Trophoblast cell (in vitro differentiated cells and primary cell): ENCODE results near the gene RPN2.

Source experiments
- DNase-seq, 2 donors: peaks; one replicate each; pipeline ENCODE4 v3.0.0-alpha.2; 2016
- H2AFZ ChIP-seq: 2 replicates; pipeline ENCODE4 v1.6.1; 2013; ENCODE audit warnings: low read length, moderate library complexity, mild to moderate bottlenecking; ENCODE audit not compliant: insufficient read depth, poor library complexity
- H2AK5ac ChIP-seq: 2 replicates; pipeline ENCODE4 v1.6.1; 2013; ENCODE audit warnings: mild to moderate bottlenecking, low read length
- H2BK120ac ChIP-seq: 2 replicates; pipeline ENCODE4 v1.6.1; 2013; ENCODE audit warnings: low read length, mild to moderate bottlenecking, moderate library complexity; ENCODE audit not compliant: insufficient read depth, poor library complexity
- H2BK12ac ChIP-seq: 2 replicates; pipeline ENCODE4 v1.6.1; 2013; ENCODE audit warnings: mild to moderate bottlenecking, low read length, moderate library complexity
- H2BK5ac ChIP-seq: 2 replicates; pipeline ENCODE4 v1.6.1; 2013; ENCODE audit warnings: low read length, low read depth, moderate library complexity, mild to moderate bottlenecking; ENCODE audit not compliant: poor library complexity
- H3K14ac ChIP-seq: 2 replicates; pipeline ENCODE4 v1.6.1; 2013; ENCODE audit warnings: mild to moderate bottlenecking, low read length
- H3K18ac ChIP-seq: 2 replicates; pipeline ENCODE4 v1.6.1; 2013; ENCODE audit warnings: mild to moderate bottlenecking, low read length
- H3K23ac ChIP-seq: 2 replicates; pipeline ENCODE4 v1.6.1; 2013; ENCODE audit warnings: low read length
- H3K27ac ChIP-seq: 2 replicates; pipeline ENCODE4 v1.5.1; 2013; ENCODE audit warnings: low read depth, mild to moderate bottlenecking, inconsistent platforms, low read length, moderate library complexity
- H3K27me3 ChIP-seq: 2 replicates; pipeline ENCODE4 v1.6.1; 2013; ENCODE audit warnings: inconsistent platforms, mild to moderate bottlenecking, low read length, moderate library complexity; ENCODE audit not compliant: insufficient read depth
- H3K36me3 ChIP-seq, 2 experiments: 1 replicate in 1 of 2; 2 replicates in 1 of 2; pipeline ENCODE4 v1.6.1; 2013; ENCODE audit warnings: low read length in 2 of 2, mild to moderate bottlenecking in 2 of 2, moderate library complexity in 1 of 2; ENCODE audit not compliant: insufficient read depth in 2 of 2, control insufficient read depth in 1 of 2
- H3K4ac ChIP-seq: 2 replicates; pipeline ENCODE4 v1.6.1; 2013; ENCODE audit warnings: low read depth, mild to moderate bottlenecking, low read length, moderate library complexity
- H3K4me1 ChIP-seq, 2 experiments: 1 replicate in 1 of 2; 2 replicates in 1 of 2; pipeline ENCODE4 v1.6.1; 2013; ENCODE audit warnings: low read length in 2 of 2, mild to moderate bottlenecking in 2 of 2, moderate library complexity in 1 of 2; ENCODE audit not compliant: insufficient read depth in 2 of 2, control insufficient read depth in 1 of 2
- H3K4me2 ChIP-seq: 2 replicates; pipeline ENCODE4 v1.6.1; 2013; ENCODE audit warnings: inconsistent platforms, mild to moderate bottlenecking, low read length, moderate library complexity
- H3K4me3 ChIP-seq: 2 replicates; pipeline ENCODE4 v1.5.1; 2013; ENCODE audit warnings: mild to moderate bottlenecking, low read depth, low read length, inconsistent platforms
- H3K79me1 ChIP-seq: one replicate; pipeline ENCODE4 v1.6.1; 2013; ENCODE audit warnings: low read length
- H3K79me2 ChIP-seq: 2 replicates; pipeline ENCODE4 v1.6.1; 2013; ENCODE audit warnings: low read length, mild to moderate bottlenecking; ENCODE audit not compliant: control insufficient read depth, insufficient read depth, poor library complexity
- H3K9ac ChIP-seq: 2 replicates; pipeline ENCODE4 v1.6.1; 2013; ENCODE audit warnings: mild to moderate bottlenecking, low read length
- H3K9me3 ChIP-seq: 2 replicates; pipeline ENCODE4 v1.6.1; 2013; ENCODE audit warnings: low read depth, mild to moderate bottlenecking, control low read depth, inconsistent platforms, low read length; ENCODE audit not compliant: insufficient read depth
- H4K12ac ChIP-seq: 2 replicates; pipeline ENCODE4 v1.6.1; 2013; ENCODE audit warnings: low read depth, mild to moderate bottlenecking, low read length, moderate library complexity
- H4K8ac ChIP-seq: 2 replicates; pipeline ENCODE4 v1.6.1; 2013; ENCODE audit warnings: low read depth, mild to moderate bottlenecking, low read length, moderate library complexity
- H4K91ac ChIP-seq: one replicate; pipeline ENCODE4 v1.6.1; 2013; ENCODE audit warnings: low read depth, mild to moderate bottlenecking, low read length, moderate library complexity
- WGBS: extraction: QIAGEN DNeasy Blood & Tissue Kit; methylation state at CpG from one replicate; pipeline ENCODE4 v1.1.7; 2013; ENCODE audit warnings: missing lambda C conversion rate; ENCODE audit not compliant: insufficient read length, insufficient coverage; ENCODE audit errors: extremely low coverage; 5-methylcytosine and 5-hydroxymethylcytosine counted together

RPN2 gene

DNA sequence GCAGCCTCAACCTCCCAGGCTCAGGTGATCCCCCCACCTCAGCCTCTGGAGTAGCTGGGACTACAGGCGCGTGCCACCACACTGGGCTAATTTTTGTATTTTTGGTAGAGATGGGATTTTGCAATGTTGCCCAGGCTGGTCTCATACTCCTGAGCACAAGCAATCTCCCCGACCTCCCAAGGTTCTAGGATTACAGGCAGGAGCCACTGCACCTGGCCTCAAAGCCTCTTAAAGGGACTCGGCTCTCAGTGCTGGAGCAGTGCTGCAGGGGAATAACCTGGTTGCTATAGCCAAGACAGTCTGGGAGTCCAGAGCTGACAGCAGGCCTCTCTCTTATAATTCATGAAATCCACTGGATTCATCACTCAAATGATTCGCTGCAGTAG is 65.4 kb downstream of the RPN2 start:
- H3K4me2 ChIP-seq: no peak overlapping the region
- H3K27me3 ChIP-seq: no peaks in the 10 kb centered on the region
- WGBS: no CpG with 5 or more reads among the region's 5 CpGs
- no peak overlapping the region for H2AFZ ChIP-seq
- H3K18ac ChIP-seq: no peak overlapping the region
- H3K9ac ChIP-seq: no peak overlapping the region
- peaks cover 28 to 37% of the 10 kb centered on the region in 2 experiments for H3K36me3 ChIP-seq
- no peak overlapping the region for H3K23ac ChIP-seq
- no peak overlapping the region for H4K8ac ChIP-seq
- no peaks in the 10 kb centered on the region for H3K79me2 ChIP-seq
- no peaks in the 10 kb centered on the region for H3K9me3 ChIP-seq
- no peak overlapping the region for H2BK5ac ChIP-seq
- H4K12ac ChIP-seq: no peak overlapping the region
- H2BK120ac ChIP-seq: no peak overlapping the region
- H4K91ac ChIP-seq: no peak overlapping the region
- no peak overlapping the region for H3K14ac ChIP-seq
- H3K79me1 ChIP-seq: no peaks in the 10 kb centered on the region
- no peak overlapping the region for H2BK12ac ChIP-seq
- no peaks in the 10 kb centered on the region for H3K4me1 ChIP-seq
- H2AK5ac ChIP-seq: no peak overlapping the region
- H3K4ac ChIP-seq: no peak overlapping the region
- DNase-seq: no peak
- H3K4me3 ChIP-seq: no peak overlapping the region
- H3K27ac ChIP-seq: no peak overlapping the region

- Histone ChIP-seq H3K9me3 (no peaks in the 10 kb centered on the region), H2BK12ac (no peak overlapping the region), H3K4ac (no peak overlapping the region), H3K4me1 (no peaks in the 10 kb centered on the region), H3K14ac (no peak overlapping the region), H2AFZ (no peak overlapping the region), H3K9ac (no peak overlapping the region), H3K23ac (no peak overlapping the region), H3K4me3 (no peak overlapping the region), H2BK5ac (no peak overlapping the region), H3K79me1 (no peaks in the 10 kb centered on the region), H3K36me3 (peaks cover 24 to 29% of the 10 kb centered on the region in 2 experiments), H3K79me2 (no peaks in the 10 kb centered on the region), H3K27ac (no peak overlapping the region), H4K91ac (no peak overlapping the region), H4K12ac (no peak overlapping the region), H2AK5ac (no peak overlapping the region), H3K18ac (no peak overlapping the region), H2BK120ac (no peak overlapping the region), H3K4me2 (no peak overlapping the region), H3K27me3 (no peaks in the 10 kb centered on the region), H4K8ac (no peak overlapping the region)
- no peak for DNase-seq
- no CpG with 5 or more reads among the region's 25 CpGs for WGBS
Measured at GRCh38 chr20:37245216-37246150, 66.4 kb downstream of the RPN2 start.

DNA sequence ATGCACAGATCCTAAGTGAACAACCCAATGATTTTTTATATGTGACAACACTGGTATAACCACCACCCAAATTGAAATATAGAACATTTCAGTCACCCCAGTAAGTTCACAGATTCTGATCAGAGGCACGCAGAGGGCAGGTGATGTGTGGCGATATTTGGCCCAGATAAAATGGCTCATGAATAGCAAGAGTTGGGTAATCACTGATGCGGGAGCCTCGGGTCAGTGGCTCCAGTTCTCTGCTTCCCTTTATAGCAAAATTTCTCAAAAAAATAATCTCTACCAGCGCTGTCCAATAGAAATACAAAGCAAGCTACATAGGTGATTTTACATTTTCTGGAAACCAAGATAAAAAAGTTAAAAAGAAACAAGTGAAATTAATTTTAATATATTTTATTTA is 67.6 kb downstream of the RPN2 start:
- no peaks in the 10 kb centered on the region for H3K27me3 ChIP-seq
- no peak overlapping the region for H3K14ac ChIP-seq
- peak; percentile 75 to 83 for DNase-seq
- no peak overlapping the region for H4K12ac ChIP-seq
- no CpG with 5 or more reads among the region's 5 CpGs for WGBS
- H3K79me1 ChIP-seq: no peaks in the 10 kb centered on the region
- H3K4me2 ChIP-seq: no peak overlapping the region
- H3K9ac ChIP-seq: no peak overlapping the region
- no peak overlapping the region for H4K91ac ChIP-seq
- no peak overlapping the region for H2BK120ac ChIP-seq
- no peak overlapping the region for H2AK5ac ChIP-seq
- H3K27ac ChIP-seq: no peak overlapping the region
- H3K79me2 ChIP-seq: no peaks in the 10 kb centered on the region
- H3K18ac ChIP-seq: no peak overlapping the region
- no peak overlapping the region for H3K23ac ChIP-seq
- H2BK5ac ChIP-seq: no peak overlapping the region
- H2BK12ac ChIP-seq: no peak overlapping the region
- H3K36me3 ChIP-seq: peaks cover 19 to 23% of the 10 kb centered on the region in 2 experiments
- H3K4me3 ChIP-seq: no peak overlapping the region
- H4K8ac ChIP-seq: no peak overlapping the region
- no peaks in the 10 kb centered on the region for H3K4me1 ChIP-seq
- H3K9me3 ChIP-seq: no peaks in the 10 kb centered on the region
- H3K4ac ChIP-seq: no peak overlapping the region
- no peak overlapping the region for H2AFZ ChIP-seq

DNA sequence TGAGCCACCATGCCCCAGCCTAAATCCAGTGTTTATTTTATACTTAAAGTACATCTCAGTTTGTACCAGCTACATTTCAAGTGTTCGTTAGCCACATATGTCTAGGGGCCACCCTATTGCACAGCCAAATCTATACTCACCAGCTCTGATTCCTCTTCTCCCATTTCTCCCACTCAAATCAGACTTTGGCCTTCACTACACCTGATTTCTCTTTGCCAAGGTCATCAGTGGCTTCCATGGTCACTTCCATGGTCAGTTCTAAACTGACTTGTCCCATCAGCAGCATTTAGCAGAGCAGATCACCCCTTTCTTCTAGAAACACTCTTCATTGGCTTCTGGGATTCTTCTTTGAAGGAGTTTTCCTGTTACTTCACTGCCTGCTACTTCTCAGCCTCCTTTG is 68.4 kb downstream of the RPN2 start:
- no peaks in the 10 kb centered on the region for H3K9me3 ChIP-seq
- H3K27ac ChIP-seq: no peak overlapping the region
- H2BK12ac ChIP-seq: no peak overlapping the region
- H3K4me2 ChIP-seq: no peak overlapping the region
- H3K14ac ChIP-seq: no peak overlapping the region
- no peak overlapping the region for H3K9ac ChIP-seq
- no peak overlapping the region for H4K91ac ChIP-seq
- no peak overlapping the region for H3K18ac ChIP-seq
- H4K12ac ChIP-seq: no peak overlapping the region
- H3K36me3 ChIP-seq: peaks cover 16% of the 10 kb centered on the region in 2 experiments
- H2AK5ac ChIP-seq: no peak overlapping the region
- no peak for DNase-seq
- H3K79me2 ChIP-seq: no peaks in the 10 kb centered on the region
- H2AFZ ChIP-seq: no peak overlapping the region
- no peak overlapping the region for H2BK120ac ChIP-seq
- no peak overlapping the region for H2BK5ac ChIP-seq
- no peak overlapping the region for H3K4ac ChIP-seq
- no peak overlapping the region for H3K23ac ChIP-seq
- H3K4me1 ChIP-seq: peaks cover 4% of the 10 kb centered on the region in 2 experiments
- H3K4me3 ChIP-seq: no peak overlapping the region
- no peaks in the 10 kb centered on the region for H3K79me1 ChIP-seq
- no peak overlapping the region for H4K8ac ChIP-seq
- WGBS: no CpG with 5 or more reads among the region's 1 CpG
- no peaks in the 10 kb centered on the region for H3K27me3 ChIP-seq
